ENCODE results near the gene MARK3. TPM values are rescaled to one million over a fixed set of nuclear protein-coding genes. Genes with fewer than 3 reads are reported as not detected.

The MARK3 gene
- total and polyA plus RNA-seq, 2 donors (not counting 1 experiment from before 2014, with no cell fraction given) = 73.0 to 142 TPM

GRCh38 chr14:103526914-103527248 is 141.7 kb downstream of the MARK3 start:
- H4K20me1 ChIP-seq (ENCODE audit: control insufficient read depth, insufficient read depth, low read length, poor library complexity, severe bottlenecking) = peaks cover 26% of the 10 kb centered on the region
- ATAC-seq (ENCODE audit: low read depth) = no peak
- ChIA-PET CTCF (interaction anchor here (0.6 to 6.2 kb wide), 5 partner anchors 9 to 133 kb away, joined by 3 to 42 read pairs (median 5); partner anchors contain the start of gene BAG5), POLR2A (interaction anchor here (1.1 to 1.4 kb wide), 2 partner anchors 8 to 35 kb away, joined by 3 to 4 read pairs; partner anchors contain the start of gene BAG5)
- intact Hi-C loops (cut with micrococcal nuclease) = loop anchor here (5.0 kb wide), 1 partner anchor 935 kb away; the partner anchor contains the start of gene RCOR1
- H3K4me1 ChIP-seq (ENCODE audit: control insufficient read depth in 2 of 2, insufficient read depth in 2 of 2, low read length in 2 of 2) = peaks cover 41 to 56% of the 10 kb centered on the region in 2 donors
- Mint-ChIP-seq H3K9me3 (ENCODE audit: insufficient read depth) (no peaks in the 10 kb centered on the region), H3K27me3 (peaks cover 3% of the 10 kb centered on the region), H3K4me3 (peak overlapping the region; percentile 88), H3K4me1 (peaks cover 53% of the 10 kb centered on the region), H3K27ac (peak overlapping the region; percentile 96)
- TF ChIP-seq CTCF (IDR thresholded peaks at IDR 0.05) (no peak), EZH2 (IDR thresholded peaks at IDR 0.05; ENCODE audit: borderline replicate concordance, insufficient read depth, low read depth, low read length, poor library complexity, severe bottlenecking) (no peak)
- no CpG with 5 or more reads among the region's 1 CpG for WGBS (ENCODE audit: insufficient coverage)
- peaks cover 0 to 10% (median 0%) of the 10 kb centered on the region in 3 donors for H3K9me3 ChIP-seq (ENCODE audit: control extremely low read depth in 1 of 3, control insufficient read depth in 2 of 3, insufficient read depth in 1 of 3, low read length in 2 of 3)
- peaks cover 0 to 6% of the 10 kb centered on the region in 2 experiments for H3K36me3 ChIP-seq (replicated peaks in 1 of 2; ENCODE audit: control extremely low read depth in 1 of 2, control insufficient read depth in 1 of 2, extremely low read depth in 1 of 2, insufficient read depth in 2 of 2, low read length in 1 of 2)
- peak overlapping the region; percentile 96 for H3K4me2 ChIP-seq (replicated peaks; ENCODE audit: low read depth, low read length, poor library complexity, severe bottlenecking)
- peaks cover 0 to 16% (median 6%) of the 10 kb centered on the region in 4 experiments for H3K27me3 ChIP-seq (replicated peaks in 1 of 4; ENCODE audit: control extremely low read depth in 1 of 4, control insufficient read depth in 3 of 4, insufficient read depth in 4 of 4, low read length in 3 of 4)
- DNase-seq = no peak
- no peak overlapping the region for H3K4me3 ChIP-seq (ENCODE audit: control extremely low read depth in 1 of 5, extremely low read depth in 1 of 5, insufficient read depth in 1 of 5, low read depth in 2 of 5, low read length in 4 of 5)
- no peak overlapping the region for H3K9ac ChIP-seq (ENCODE audit: low read length)
- no peak overlapping the region for H2AFZ ChIP-seq (ENCODE audit: insufficient read depth, low read depth, low read length, poor library complexity, severe bottlenecking)
- H3K79me2 ChIP-seq (ENCODE audit: control insufficient read depth, insufficient read depth, low read length) = peaks cover 24% of the 10 kb centered on the region
- H3K27ac ChIP-seq (ENCODE audit: low read length in 2 of 2) = peak overlapping the region in 1 of 2 donors; percentile 54

Data from B cell (primary cell).